CD14-positive monocyte (primary cell): ENCODE measurements around the gene GYG1. TPM values are rescaled to one million over a fixed set of nuclear protein-coding genes. Genes with fewer than 3 reads are reported as not detected.

Source experiments
- DNase-seq, 3 donors: peaks; one replicate each; pipeline ENCODE4 v3.0.0-alpha.2; 2011 to 2022
- H2AFZ ChIP-seq: 2 replicates; pipeline ENCODE4 v1.6.0; 2012; ENCODE audit warnings: mild to moderate bottlenecking, low read depth, low read length, inconsistent platforms; ENCODE audit not compliant: insufficient read depth, poor library complexity, severe bottlenecking
- H3K27ac ChIP-seq, 2 donors: 1 replicate in 1 of 2; 2 replicates in 1 of 2; pipeline ENCODE4 v1.5.1; 2012 to 2013; ENCODE audit warnings: low read length in 2 of 2, control low read depth in 1 of 2, inconsistent platforms in 1 of 2, low read depth in 1 of 2, mild to moderate bottlenecking in 1 of 2
- H3K27me3 ChIP-seq, 2 donors: one replicate each; pipeline versions ENCODE4 v1.6.0 to v1.6.1; 2011 to 2013; ENCODE audit warnings: low read length in 2 of 2; ENCODE audit not compliant: control insufficient read depth in 2 of 2, insufficient read depth in 2 of 2
- H3K36me3 ChIP-seq, 2 donors: replicated peaks in 1 of 2; 1 replicate in 1 of 2; 2 replicates in 1 of 2; pipeline versions ENCODE4 v1.5.1 to v1.6.1; 2012 to 2013; ENCODE audit warnings: low read length in 2 of 2, control low read depth in 1 of 2, inconsistent platforms in 1 of 2, mild to moderate bottlenecking in 1 of 2; ENCODE audit not compliant: insufficient read depth in 2 of 2, control insufficient read depth in 1 of 2
- H3K4me1 ChIP-seq, 2 donors: 1 replicate in 1 of 2; 2 replicates in 1 of 2; pipeline versions ENCODE4 v1.5.1 to v1.6.1; 2012 to 2013; ENCODE audit warnings: low read length in 2 of 2, control low read depth in 1 of 2, inconsistent platforms in 1 of 2, mild to moderate bottlenecking in 1 of 2, moderate library complexity in 1 of 2; ENCODE audit not compliant: insufficient read depth in 2 of 2, control insufficient read depth in 1 of 2
- H3K4me2 ChIP-seq: replicated peaks from 2 replicates; pipeline ENCODE3; 2012; ENCODE audit warnings: low read length, moderate library complexity, mild to moderate bottlenecking; ENCODE audit not compliant: poor library complexity, severe bottlenecking; ENCODE audit errors: extremely low read depth
- H3K4me3 ChIP-seq, 3 experiments: fragments of 200-600 bp in 1 of 3; sonication (generic) in 1 of 3; replicated peaks in 1 of 3; 1 replicate in 2 of 3; 2 replicates in 1 of 3; pipeline ENCODE4 v1.5.1; 2011 to 2013; ENCODE audit warnings: low read length in 3 of 3, mild to moderate bottlenecking in 3 of 3, control low read depth in 2 of 3, low read depth in 2 of 3, inconsistent platforms in 1 of 3, moderate library complexity in 1 of 3
- H3K79me2 ChIP-seq: 2 replicates; pipeline ENCODE4 v1.6.0; 2012; ENCODE audit warnings: mild to moderate bottlenecking, control low read depth, inconsistent platforms, low read length, moderate library complexity; ENCODE audit not compliant: insufficient read depth
- H3K9ac ChIP-seq: 2 replicates; pipeline ENCODE4 v1.6.0; 2017; ENCODE audit warnings: low read length, mild to moderate bottlenecking; ENCODE audit not compliant: insufficient read depth, poor library complexity, severe bottlenecking
- H3K9me3 ChIP-seq, 2 donors: replicated peaks in 1 of 2; 1 replicate in 1 of 2; 2 replicates in 1 of 2; pipeline versions ENCODE4 v1.5.1 to v1.6.1; 2012 to 2013; ENCODE audit warnings: low read length in 2 of 2, control low read depth in 1 of 2; ENCODE audit not compliant: control insufficient read depth in 1 of 2, insufficient read depth in 1 of 2
- H4K20me1 ChIP-seq: 2 replicates; pipeline ENCODE4 v1.6.0; 2012; ENCODE audit warnings: mild to moderate bottlenecking, low read length, control low read depth, moderate library complexity; ENCODE audit not compliant: insufficient read depth
- H3K27ac Mint-ChIP-seq, 7 donors: one replicate each; pipeline ENCODE4 v1.8.0; 2020; ENCODE audit warnings: mild to moderate bottlenecking in 7 of 7, mixed read lengths in 7 of 7, moderate library complexity in 6 of 7, inconsistent platforms in 2 of 7
- H3K27me3 Mint-ChIP-seq, 3 donors: one replicate each; pipeline ENCODE4 v1.8.0; 2021 to 2022; ENCODE audit warnings: low read depth in 3 of 3, mild to moderate bottlenecking in 3 of 3, mixed read lengths in 3 of 3, moderate library complexity in 3 of 3, inconsistent platforms in 1 of 3
- H3K36me3 Mint-ChIP-seq, 2 donors: one replicate each; pipeline ENCODE4 v1.8.0; 2020; ENCODE audit warnings: mixed read lengths in 2 of 2, inconsistent platforms in 1 of 2, mild to moderate bottlenecking in 1 of 2
- H3K4me1 Mint-ChIP-seq: one replicate; pipeline ENCODE4 v1.8.0; 2020; ENCODE audit warnings: mild to moderate bottlenecking, mixed read lengths
- H3K4me3 Mint-ChIP-seq, 2 donors: one replicate each; pipeline ENCODE4 v1.8.0; 2020; ENCODE audit warnings: mild to moderate bottlenecking in 2 of 2, mixed read lengths in 2 of 2, moderate library complexity in 1 of 2
- H3K9me3 Mint-ChIP-seq, 7 donors: one replicate each; pipeline ENCODE4 v1.8.0; 2020 to 2022; ENCODE audit warnings: mixed read lengths in 7 of 7, mild to moderate bottlenecking in 6 of 7, moderate library complexity in 6 of 7, inconsistent platforms in 2 of 7
- WGBS: methylation state at CpG from one replicate; pipeline ENCODE4 v1.1.5; 2013; ENCODE audit warnings: missing lambda C conversion rate; ENCODE audit not compliant: insufficient coverage; 5-methylcytosine and 5-hydroxymethylcytosine counted together
- intact Hi-C, 2 donors: fragments of 100-400 bp; cut with micrococcal nuclease; formaldehyde crosslinking; loops; one replicate each; pipeline versions ENCODE4 v1.15.0 to v1.15.1; 2023
- polyA plus RNA-seq, 3 donors: library from polyadenylated mRNA; depleted of rRNA in 1 of 3; unstranded in 2 of 3; stranded (reverse) in 1 of 3; fragments of 300-500 nt in 2 of 3; fragments of >200 nt in 1 of 3; fragmentation: Illumina TruSeq in 2 of 3; gene quantifications; 1 replicate in 2 of 3; 2 replicates in 1 of 3; pipeline ENCODE4 v1.2.3, GENCODE V29; 2012 to 2021
- TF ChIP-seq, protein P1 (sequence below): fragments of 200-600 bp; IDR thresholded peaks from one replicate; pipeline ENCODE4 v1.8.0; 2022; ENCODE audit warnings: antibody characterized with exemption, mild to moderate bottlenecking

The GYG1 gene
- polyA plus RNA-seq, 3 donors: 50.6 to 122 (median 121) TPM

- H3K9ac ChIP-seq: no peak overlapping the region
- intact Hi-C loops: loop anchor here (10.0 kb wide), 1 partner anchor 319 kb away; no protein-coding TSS in a partner anchor
- peaks cover 0 to 5% of the 10 kb centered on the region in 2 donors for H3K4me1 ChIP-seq
- Mint-ChIP-seq H3K36me3 (no peaks in the 10 kb centered on the region), H3K9me3 (peaks cover 0 to 1% (median 0%) of the 10 kb centered on the region in 7 donors), H3K27ac (peak overlapping the region in 1 of 7 donors; percentile 31), H3K27me3 (peaks cover 0 to 2% (median 0%) of the 10 kb centered on the region in 3 donors), H3K4me1 (peaks cover 8% of the 10 kb centered on the region), H3K4me3 (no peak overlapping the region)
- H3K9me3 ChIP-seq: no peaks in the 10 kb centered on the region
- H3K4me3 ChIP-seq: no peak overlapping the region
- H3K27ac ChIP-seq: no peak overlapping the region
- WGBS: 84% methylated on average over 5 of the region's 12 CpGs
- no peaks in the 10 kb centered on the region for H3K36me3 ChIP-seq
- H4K20me1 ChIP-seq: no peaks in the 10 kb centered on the region
- no peaks in the 10 kb centered on the region for H3K79me2 ChIP-seq
- TF ChIP-seq, protein P1, sequence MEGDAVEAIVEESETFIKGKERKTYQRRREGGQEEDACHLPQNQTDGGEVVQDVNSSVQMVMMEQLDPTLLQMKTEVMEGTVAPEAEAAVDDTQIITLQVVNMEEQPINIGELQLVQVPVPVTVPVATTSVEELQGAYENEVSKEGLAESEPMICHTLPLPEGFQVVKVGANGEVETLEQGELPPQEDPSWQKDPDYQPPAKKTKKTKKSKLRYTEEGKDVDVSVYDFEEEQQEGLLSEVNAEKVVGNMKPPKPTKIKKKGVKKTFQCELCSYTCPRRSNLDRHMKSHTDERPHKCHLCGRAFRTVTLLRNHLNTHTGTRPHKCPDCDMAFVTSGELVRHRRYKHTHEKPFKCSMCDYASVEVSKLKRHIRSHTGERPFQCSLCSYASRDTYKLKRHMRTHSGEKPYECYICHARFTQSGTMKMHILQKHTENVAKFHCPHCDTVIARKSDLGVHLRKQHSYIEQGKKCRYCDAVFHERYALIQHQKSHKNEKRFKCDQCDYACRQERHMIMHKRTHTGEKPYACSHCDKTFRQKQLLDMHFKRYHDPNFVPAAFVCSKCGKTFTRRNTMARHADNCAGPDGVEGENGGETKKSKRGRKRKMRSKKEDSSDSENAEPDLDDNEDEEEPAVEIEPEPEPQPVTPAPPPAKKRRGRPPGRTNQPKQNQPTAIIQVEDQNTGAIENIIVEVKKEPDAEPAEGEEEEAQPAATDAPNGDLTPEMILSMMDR: peak; percentile 55
- no peaks in the 10 kb centered on the region for H3K27me3 ChIP-seq
- H2AFZ ChIP-seq: no peak overlapping the region
- peak; percentile 16 to 35 (median 32) for DNase-seq
- H3K4me2 ChIP-seq: no peak overlapping the region
These were observed 35.6 kb upstream of the GYG1 start for GRCh38 chr3:148955544-148956346.

- DNase-seq: peak in 2 of 3 donors; percentile 15 to 17
- intact Hi-C loops: loop anchor here (10.0 kb wide), 1 partner anchor 317 kb away; no protein-coding TSS in a partner anchor
- H2AFZ ChIP-seq: peak overlapping the region; percentile 38
- Mint-ChIP-seq H3K36me3 (no peaks in the 10 kb centered on the region), H3K4me3 (no peak overlapping the region), H3K9me3 (no peaks in the 10 kb centered on the region), H3K4me1 (peaks cover 13% of the 10 kb centered on the region), H3K27ac (peak overlapping the region in 2 of 7 donors; percentile 27 to 40), H3K27me3 (peaks cover 0 to 2% (median 2%) of the 10 kb centered on the region in 3 donors)
- no peak overlapping the region for H3K9ac ChIP-seq
- H3K9me3 ChIP-seq: no peaks in the 10 kb centered on the region
- no peak overlapping the region for H3K4me2 ChIP-seq
- WGBS: no CpG with 5 or more reads among the region's 2 CpGs
- no peaks in the 10 kb centered on the region for H3K36me3 ChIP-seq
- H3K4me3 ChIP-seq: no peak overlapping the region
- TF ChIP-seq, protein P1: peak; percentile 11
- H3K79me2 ChIP-seq: no peaks in the 10 kb centered on the region
- H3K4me1 ChIP-seq: peaks cover 0 to 5% of the 10 kb centered on the region in 2 donors
- no peaks in the 10 kb centered on the region for H3K27me3 ChIP-seq
- no peaks in the 10 kb centered on the region for H4K20me1 ChIP-seq
- H3K27ac ChIP-seq: no peak overlapping the region
These were observed 33.8 kb upstream of the GYG1 start for GRCh38 chr3:148957586-148957985.
